Activated CD8-positive, alpha-beta T cell treated with anti-CD3 and anti-CD28 coated beads for 36 hours (primary cell): ENCODE results near the gene TEDDM1. TPM values are rescaled to one million over a fixed set of nuclear protein-coding genes. Genes with fewer than 3 reads are reported as not detected.
"Not testable (repeated sequence)": the region's sequence is repeated elsewhere in the genome, so short reads cannot be mapped to it uniquely, and the experiment has no call there.

ENCODE experiments used
- ATAC-seq: fragments of 200-7000 bp; cut with Tn5 transposase; one replicate; pipeline ENCODE4 v1.10.0; 2021; ENCODE audit warnings: mild to moderate bottlenecking, moderate library complexity
- CTCF ChIA-PET: fragments of 350-600 bp; sonication (Branson Sonifier 250); formaldehyde crosslinking; loops from one replicate; lab custom pipeline; 2021; ENCODE audit warnings: antibody characterized with exemption; lab: Charles Lee
- POLR2A ChIA-PET: fragments of 350-600 bp; sonication (Branson Sonifier 250); formaldehyde crosslinking; loops from one replicate; lab custom pipeline; 2021; ENCODE audit warnings: antibody characterized with exemption; lab: Charles Lee
- DNase-seq: peaks from one replicate; pipeline ENCODE4 v3.0.0-alpha.2; 2020
- H3K27ac Mint-ChIP-seq: one replicate; pipeline ENCODE4 v1.8.0; 2021; ENCODE audit warnings: mild to moderate bottlenecking, mixed read lengths
- H3K27me3 Mint-ChIP-seq: one replicate; pipeline ENCODE4 v1.8.0; 2021; ENCODE audit warnings: mixed read lengths
- H3K36me3 Mint-ChIP-seq: one replicate; pipeline ENCODE4 v1.8.0; 2021; ENCODE audit warnings: low read depth, mixed read lengths
- H3K4me1 Mint-ChIP-seq: one replicate; pipeline ENCODE4 v1.8.0; 2021; ENCODE audit warnings: low read depth, mixed read lengths
- H3K4me3 Mint-ChIP-seq: one replicate; pipeline ENCODE4 v1.8.0; 2021; ENCODE audit warnings: mild to moderate bottlenecking, moderate library complexity, mixed read lengths
- H3K9me3 Mint-ChIP-seq: one replicate; pipeline ENCODE4 v1.8.0; 2021; ENCODE audit warnings: mixed read lengths
- intact Hi-C: fragments of 100-400 bp; cut with micrococcal nuclease; formaldehyde crosslinking; loops from one replicate; pipeline ENCODE4 v1.10.0; 2022
- total RNA-seq, 2 experiments: library from RNA; stranded (reverse); gene quantifications; one replicate each; pipeline ENCODE4 v1.2.3, GENCODE V29; 2021
- TF ChIP-seq, protein P1 (sequence below): fragments of 200-600 bp; IDR thresholded peaks from one replicate; pipeline ENCODE4 v1.8.0; 2022; ENCODE audit warnings: antibody characterized with exemption, mild to moderate bottlenecking

The TEDDM1 gene, protein sequence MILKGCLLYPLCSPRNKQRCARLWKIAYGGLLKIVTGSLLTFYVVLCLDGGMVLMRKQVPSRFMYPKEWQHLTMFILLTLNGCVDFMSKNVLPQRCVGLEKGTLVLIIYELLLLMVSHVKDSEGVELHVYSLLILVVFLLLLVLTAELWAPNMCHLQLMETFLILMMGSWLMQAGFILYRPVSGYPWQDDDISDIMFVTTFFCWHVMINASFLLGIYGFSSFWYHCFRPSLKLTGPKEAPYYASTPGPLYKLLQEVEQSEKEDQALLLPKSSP
- not detected for total RNA-seq

DNA sequence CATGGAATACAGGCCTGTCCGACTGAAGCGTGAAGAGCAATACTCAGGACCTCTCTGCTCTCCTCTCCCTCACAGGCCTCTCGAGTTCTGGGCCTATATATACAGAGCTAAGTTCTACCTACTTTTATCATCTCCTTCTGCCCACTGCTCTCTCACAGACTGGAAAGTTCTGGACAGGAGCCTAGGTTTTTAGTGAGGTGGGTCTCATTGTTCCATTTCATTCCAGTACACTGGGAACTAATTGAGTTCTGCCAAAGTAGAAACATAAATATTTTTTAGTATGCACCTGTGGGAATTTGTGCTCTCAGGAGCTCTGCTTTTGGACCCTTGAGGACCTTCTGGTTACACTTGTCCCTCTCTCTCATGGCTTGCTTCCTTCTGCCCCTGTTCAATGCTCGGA lies at the start of gene TEDDM1:
Gene TEDDM1, minus strand, starts transcription at position 101 of the 400 bp plus-strand sequence. CDS start 182 bp downstream, outside the sequence.
- H3K36me3 Mint-ChIP-seq, result no peaks in the 10 kb centered on the region
- ChIA-PET CTCF (interaction anchor here (0.7 to 2.0 kb wide), 3 partner anchors 257 to 384 kb away, joined by 3 to 16 read pairs (median 7); no protein-coding TSS in a partner anchor), POLR2A (no interaction called here)
- DNase-seq (no peak), ATAC-seq (no peak)
- H3K27ac Mint-ChIP-seq, result no peak within 1 kb of the TSS
- TF ChIP-seq, protein P1, sequence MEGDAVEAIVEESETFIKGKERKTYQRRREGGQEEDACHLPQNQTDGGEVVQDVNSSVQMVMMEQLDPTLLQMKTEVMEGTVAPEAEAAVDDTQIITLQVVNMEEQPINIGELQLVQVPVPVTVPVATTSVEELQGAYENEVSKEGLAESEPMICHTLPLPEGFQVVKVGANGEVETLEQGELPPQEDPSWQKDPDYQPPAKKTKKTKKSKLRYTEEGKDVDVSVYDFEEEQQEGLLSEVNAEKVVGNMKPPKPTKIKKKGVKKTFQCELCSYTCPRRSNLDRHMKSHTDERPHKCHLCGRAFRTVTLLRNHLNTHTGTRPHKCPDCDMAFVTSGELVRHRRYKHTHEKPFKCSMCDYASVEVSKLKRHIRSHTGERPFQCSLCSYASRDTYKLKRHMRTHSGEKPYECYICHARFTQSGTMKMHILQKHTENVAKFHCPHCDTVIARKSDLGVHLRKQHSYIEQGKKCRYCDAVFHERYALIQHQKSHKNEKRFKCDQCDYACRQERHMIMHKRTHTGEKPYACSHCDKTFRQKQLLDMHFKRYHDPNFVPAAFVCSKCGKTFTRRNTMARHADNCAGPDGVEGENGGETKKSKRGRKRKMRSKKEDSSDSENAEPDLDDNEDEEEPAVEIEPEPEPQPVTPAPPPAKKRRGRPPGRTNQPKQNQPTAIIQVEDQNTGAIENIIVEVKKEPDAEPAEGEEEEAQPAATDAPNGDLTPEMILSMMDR, result no peak
- no peaks in the 10 kb centered on the region for H3K9me3 Mint-ChIP-seq
- H3K4me3 Mint-ChIP-seq, result no peak within 1 kb of the TSS
- intact Hi-C loops, result no loop called here
- peaks cover 4% of the 10 kb centered on the region for H3K4me1 Mint-ChIP-seq
- H3K27me3 Mint-ChIP-seq, result peaks cover 8% of the 10 kb centered on the region

DNA sequence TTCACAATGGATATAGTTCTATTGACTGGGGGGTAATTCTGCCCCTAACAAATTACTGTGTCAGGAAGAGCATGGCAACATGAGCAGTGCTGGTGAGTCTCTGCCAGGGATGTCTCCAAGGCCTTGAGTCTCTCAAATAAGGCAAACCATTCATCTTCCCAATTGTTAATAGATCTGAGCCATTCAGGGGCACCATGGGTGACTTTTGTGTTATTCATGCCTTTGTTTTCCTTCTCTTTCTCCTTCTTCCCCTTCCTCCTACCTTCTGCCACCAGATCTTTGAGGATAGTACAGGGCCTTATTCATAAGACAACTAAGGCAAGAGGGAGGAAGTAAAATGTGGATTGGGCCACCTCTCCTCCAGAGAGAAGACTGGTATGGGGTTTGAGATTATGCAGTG lies 49.6 kb upstream of the TEDDM1 start, which contains the start of gene RGSL1:
Gene RGSL1, plus strand, starts transcription at position 60 of the 400 bp plus-strand sequence. Its CDS starts 20 bp downstream, at position 80.
- ATAC-seq (no peak), DNase-seq (no peak)
- CTCF ChIA-PET, result interaction anchor here (1.1 to 1.2 kb wide), 2 partner anchors 53 to 336 kb away, joined by 3 read pairs; no protein-coding TSS in a partner anchor
- Mint-ChIP-seq H3K4me1 (no peaks in the 10 kb centered on the region), H3K36me3 (no peaks in the 10 kb centered on the region), H3K4me3 (no peak within 1 kb of the TSS), H3K27ac (no peak within 1 kb of the TSS), H3K9me3 (no peaks in the 10 kb centered on the region), H3K27me3 (peaks cover 6% of the 10 kb centered on the region)
- POLR2A ChIA-PET, result no interaction called here
- TF ChIP-seq, protein P1, result no peak
- intact Hi-C loops, result no loop called here

DNA sequence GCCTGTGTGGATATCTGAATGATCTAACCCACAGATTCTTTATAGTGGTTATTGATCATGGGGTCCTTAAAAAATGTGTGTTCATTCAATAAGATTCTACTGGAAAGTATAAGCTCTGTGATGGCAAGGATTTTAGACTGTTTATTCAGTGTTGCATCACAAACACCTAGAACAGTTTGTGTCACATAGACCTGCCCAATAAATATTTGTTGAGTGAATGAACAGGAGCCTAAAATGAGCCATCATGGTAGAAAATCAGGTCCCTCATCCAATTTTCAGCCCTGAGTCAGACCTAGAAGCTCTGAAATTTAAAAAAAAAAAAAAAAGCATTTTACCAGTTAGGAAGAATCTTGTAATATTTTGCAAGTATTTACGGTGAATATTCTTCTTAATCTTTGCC lies 47.2 kb upstream of the TEDDM1 start:
- DNase-seq, result no peak
- H3K9me3 Mint-ChIP-seq, result no peaks in the 10 kb centered on the region
- H3K36me3 Mint-ChIP-seq, result no peaks in the 10 kb centered on the region
- no peak overlapping the region for H3K4me3 Mint-ChIP-seq
- ChIA-PET POLR2A (no interaction called here), CTCF (interaction anchor here (1.4 to 2.6 kb wide), 2 partner anchors 335 to 337 kb away, joined by 8 to 13 read pairs; no protein-coding TSS in a partner anchor)
- no peaks in the 10 kb centered on the region for H3K4me1 Mint-ChIP-seq
- H3K27ac Mint-ChIP-seq, result no peak overlapping the region
- intact Hi-C loops, result loop anchor here (2.0 to 10.0 kb wide), 2 partner anchors 147 to 337 kb away; no protein-coding TSS in a partner anchor
- TF ChIP-seq, protein P1, result no peak
- no peaks in the 10 kb centered on the region for H3K27me3 Mint-ChIP-seq
- ATAC-seq, result no peak

DNA sequence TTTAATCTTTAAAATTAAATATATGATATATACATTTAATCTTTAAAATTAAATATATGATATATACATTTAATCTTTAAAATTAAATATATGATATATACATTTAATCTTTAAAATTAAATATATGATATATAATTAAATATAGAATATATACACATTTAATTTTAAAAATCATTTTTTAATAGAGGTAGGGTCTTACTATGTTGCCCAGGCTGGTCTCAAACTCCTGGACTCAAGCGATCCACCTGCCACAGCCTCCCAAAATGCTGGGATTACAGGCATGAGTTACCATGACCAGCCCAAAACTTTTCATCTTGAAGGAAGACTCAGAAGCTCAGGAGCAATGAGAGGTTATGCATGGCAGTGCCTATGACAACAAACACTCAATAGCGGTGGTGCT lies 46.7 kb upstream of the TEDDM1 start:
- POLR2A ChIA-PET, H3K9me3 Mint-ChIP-seq, ATAC-seq, H3K4me3 Mint-ChIP-seq, H3K27me3 Mint-ChIP-seq, H3K36me3 Mint-ChIP-seq, H3K27ac Mint-ChIP-seq, H3K4me1 Mint-ChIP-seq, DNase-seq: not testable (repeated sequence)
- intact Hi-C loops, result loop anchor here (2.0 to 10.0 kb wide), 2 partner anchors 148 to 338 kb away; no protein-coding TSS in a partner anchor
- CTCF ChIA-PET, result interaction anchor here (1.4 to 2.6 kb wide), 2 partner anchors 335 to 337 kb away, joined by 8 to 13 read pairs; no protein-coding TSS in a partner anchor

DNA sequence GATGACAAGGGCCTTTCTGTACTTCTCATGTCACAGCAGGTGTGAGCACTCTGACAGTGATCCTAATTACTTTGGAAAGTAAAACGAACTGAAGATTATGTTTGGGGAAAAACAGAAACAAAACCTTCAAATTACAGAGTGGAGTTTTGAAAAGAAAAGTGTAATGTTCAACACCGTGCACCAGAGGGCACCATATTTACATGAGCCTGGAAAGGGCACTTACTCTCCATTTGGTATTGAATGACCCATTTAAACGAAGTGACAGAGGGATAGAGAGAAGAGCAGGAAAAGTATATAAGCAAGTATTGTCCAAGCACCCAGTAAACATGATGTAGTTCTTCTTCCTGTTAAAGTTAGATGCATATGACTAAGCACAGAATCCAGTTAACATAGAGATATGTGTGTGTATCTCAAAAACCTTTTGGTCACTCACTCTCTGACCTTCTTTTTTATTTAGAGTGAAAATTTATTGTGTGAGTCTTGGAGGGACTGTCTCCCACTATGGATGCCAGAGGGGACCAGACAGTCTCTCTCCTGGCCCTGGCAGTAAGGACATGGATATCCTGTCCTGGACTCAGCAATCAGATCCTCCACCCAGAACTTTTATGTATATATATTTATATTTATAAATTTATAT lies 45.7 kb upstream of the TEDDM1 start:
- CTCF ChIA-PET, result no interaction called here

More for the DNA sequence above, 45.7 kb upstream of the TEDDM1 start:
- no peak overlapping the region for H3K4me3 Mint-ChIP-seq
- H3K36me3 Mint-ChIP-seq, result no peaks in the 10 kb centered on the region
- no peaks in the 10 kb centered on the region for H3K27me3 Mint-ChIP-seq
- no peaks in the 10 kb centered on the region for H3K9me3 Mint-ChIP-seq
- TF ChIP-seq, protein P1, result peak; percentile 82
- POLR2A ChIA-PET, result no interaction called here
- H3K27ac Mint-ChIP-seq, result no peak overlapping the region
- DNase-seq (peak; percentile 52), ATAC-seq (peak; percentile 81)
- no peaks in the 10 kb centered on the region for H3K4me1 Mint-ChIP-seq
- intact Hi-C loops, result loop anchor here (2.0 to 10.0 kb wide), 2 partner anchors 149 to 339 kb away; no protein-coding TSS in a partner anchor
